ENCODE results near the gene PRR16.

- no peak for TF ChIP-seq POLR2AphosphoS5 (IDR thresholded peaks at IDR 0.05)
- TF ChIP-seq, protein P1, sequence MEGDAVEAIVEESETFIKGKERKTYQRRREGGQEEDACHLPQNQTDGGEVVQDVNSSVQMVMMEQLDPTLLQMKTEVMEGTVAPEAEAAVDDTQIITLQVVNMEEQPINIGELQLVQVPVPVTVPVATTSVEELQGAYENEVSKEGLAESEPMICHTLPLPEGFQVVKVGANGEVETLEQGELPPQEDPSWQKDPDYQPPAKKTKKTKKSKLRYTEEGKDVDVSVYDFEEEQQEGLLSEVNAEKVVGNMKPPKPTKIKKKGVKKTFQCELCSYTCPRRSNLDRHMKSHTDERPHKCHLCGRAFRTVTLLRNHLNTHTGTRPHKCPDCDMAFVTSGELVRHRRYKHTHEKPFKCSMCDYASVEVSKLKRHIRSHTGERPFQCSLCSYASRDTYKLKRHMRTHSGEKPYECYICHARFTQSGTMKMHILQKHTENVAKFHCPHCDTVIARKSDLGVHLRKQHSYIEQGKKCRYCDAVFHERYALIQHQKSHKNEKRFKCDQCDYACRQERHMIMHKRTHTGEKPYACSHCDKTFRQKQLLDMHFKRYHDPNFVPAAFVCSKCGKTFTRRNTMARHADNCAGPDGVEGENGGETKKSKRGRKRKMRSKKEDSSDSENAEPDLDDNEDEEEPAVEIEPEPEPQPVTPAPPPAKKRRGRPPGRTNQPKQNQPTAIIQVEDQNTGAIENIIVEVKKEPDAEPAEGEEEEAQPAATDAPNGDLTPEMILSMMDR (IDR thresholded peaks at IDR 0.05) = no peak
These were observed 35.9 kb downstream of the PRR16 start for GRCh38 chr5:120499876-120500563.
